K562 (cell line): ENCODE data around the gene SORCS1. TPM values are rescaled to one million over a fixed set of nuclear protein-coding genes. Genes with fewer than 3 reads are reported as not detected.

ENCODE experiments used
- ATAC-seq: fragments of 200-7000 bp; cut with Tn5 transposase; 3 replicates; pipeline ENCODE4 v1.9.1; 2020; ENCODE audit warnings: moderate library complexity
- BruUV-seq: library from RNA; stranded (reverse); fragments of 400-500 nt; replicated peaks from 2 replicates; lab custom pipeline; 2021; lab: Mats Ljungman, UMichigan
- CTCF ChIA-PET: fragments of 300-600 bp; formaldehyde crosslinking; extraction: SDS; loops from one replicate; lab custom pipeline; 2021; ENCODE audit warnings: low intra/inter-chr PET ratio; lab: Yijun Ruan, JAX
- POLR2A ChIA-PET: fragments of 300-600, 350-650 bp; sonication (Branson Sonifier 250); formaldehyde crosslinking; extraction: SDS; loops from one replicate; lab custom pipeline; 2021; ENCODE audit warnings: antibody characterized with exemption, inconsistent platforms; lab: Yijun Ruan, JAX
- DNase-seq, 4 experiments: peaks; one replicate each; pipeline versions ENCODE4 v3.0.0 to v3.0.0-alpha.2; 2011 to 2018; ENCODE audit warnings: low spot score in 3 of 4, mixed read lengths in 3 of 4; ENCODE audit errors: extremely low read depth in 1 of 4
- FAIRE-seq: peaks from 2 replicates; lab custom pipeline; 2011; peaks lifted over from hg19 to GRCh38; lab: Jason Lieb, UNC
- H2AFZ ChIP-seq: 2 replicates; pipeline ENCODE4 v1.6.0; 2011; ENCODE audit warnings: low read depth, low read length, control low read depth, inconsistent platforms
- H3K27ac ChIP-seq: fragments of 200-600 bp; 3 replicates; pipeline ENCODE4 v1.8.0; 2011; ENCODE audit warnings: low read depth, mild to moderate bottlenecking, control low read depth, inconsistent platforms, low read length, moderate library complexity, mixed read lengths; ENCODE audit errors: extremely low read depth
- H3K27me3 ChIP-seq, 2 experiments: fragments of 300-600 bp in 1 of 2; 2 replicates in 1 of 2; 3 replicates in 1 of 2; pipeline versions ENCODE4 v1.6.0 to v1.8.0; 2011; ENCODE audit warnings: inconsistent platforms in 2 of 2, low read length in 2 of 2, mild to moderate bottlenecking in 1 of 2, mixed read lengths in 1 of 2, moderate library complexity in 1 of 2; ENCODE audit not compliant: control insufficient read depth in 2 of 2, insufficient read depth in 2 of 2
- H3K36me3 ChIP-seq: fragments of 300-600 bp; 3 replicates; pipeline ENCODE4 v1.8.0; 2011; ENCODE audit warnings: mild to moderate bottlenecking, low read length, inconsistent platforms; ENCODE audit not compliant: control insufficient read depth, insufficient read depth
- H3K4me1 ChIP-seq, 2 experiments: fragments of 200-600 bp in 1 of 2; replicated peaks in 1 of 2; 2 replicates in 1 of 2; 3 replicates in 1 of 2; pipeline versions ENCODE4 v1.5.1 to v1.8.0; 2011; ENCODE audit warnings: inconsistent platforms in 2 of 2, low read length in 2 of 2, mild to moderate bottlenecking in 1 of 2, mixed read lengths in 1 of 2, moderate library complexity in 1 of 2; ENCODE audit not compliant: control insufficient read depth in 2 of 2, insufficient read depth in 2 of 2
- H3K4me2 ChIP-seq: 2 replicates; pipeline ENCODE4 v1.6.1; 2011; ENCODE audit warnings: low read length, control low read depth, inconsistent platforms, mixed read lengths; ENCODE audit not compliant: insufficient read depth
- H3K4me3 ChIP-seq: fragments of 200-600 bp; sonication (generic), shearing (Covaris generic); 2 replicates; pipeline ENCODE4 v1.5.1; 2016; ENCODE audit warnings: control low read depth, inconsistent platforms
- H3K79me2 ChIP-seq: fragments of 200-600 bp; 3 replicates; pipeline ENCODE4 v1.8.0; 2011; ENCODE audit warnings: low read length, inconsistent platforms; ENCODE audit not compliant: control insufficient read depth, insufficient read depth
- H3K9ac ChIP-seq, 2 experiments: 2 replicates each; pipeline versions ENCODE4 v1.6.0 to v1.6.1; 2011; ENCODE audit warnings: low read depth in 2 of 2, low read length in 2 of 2, control low read depth in 1 of 2, inconsistent platforms in 1 of 2, mild to moderate bottlenecking in 1 of 2, mixed read lengths in 1 of 2; ENCODE audit not compliant: insufficient read depth in 1 of 2
- H3K9me1 ChIP-seq: one replicate; pipeline ENCODE4 v1.6.0; 2011; ENCODE audit warnings: inconsistent platforms, mild to moderate bottlenecking, low read length, moderate library complexity; ENCODE audit not compliant: control insufficient read depth, insufficient read depth
- H3K9me3 ChIP-seq: replicated peaks from 2 replicates; pipeline ENCODE4 v1.5.1; 2011; ENCODE audit warnings: low read depth, low read length, inconsistent platforms; ENCODE audit not compliant: control insufficient read depth, insufficient read depth
- H4K20me1 ChIP-seq: replicated peaks from 2 replicates; pipeline ENCODE4 v1.6.1; 2011; ENCODE audit warnings: low read length, inconsistent platforms, mixed read lengths; ENCODE audit not compliant: control insufficient read depth, insufficient read depth
- BDP1 ChIP-seq: IDR thresholded peaks from 3 replicates; pipeline ENCODE4 v1.6.1; 2011; ENCODE audit not compliant: insufficient read length, insufficient read depth
- CTCF ChIP-seq, 3 experiments: IDR thresholded peaks in 2 of 3; conservative IDR thresholded peaks in 1 of 3; 2 replicates each; pipeline ENCODE4 v1.5.1; 2011 to 2012; ENCODE audit warnings: low read length in 3 of 3, mild to moderate bottlenecking in 3 of 3, control low read depth in 2 of 3, improper control_type of control experiment in 1 of 3, inconsistent platforms in 1 of 3, low read depth in 1 of 3, mixed read lengths in 1 of 3, moderate library complexity in 1 of 3; ENCODE audit not compliant: insufficient read depth in 2 of 3
- E2F4 ChIP-seq: sonication (generic); formaldehyde crosslinking; IDR thresholded peaks from 2 replicates; pipeline ENCODE4 v1.8.0; 2022; ENCODE audit warnings: mild to moderate bottlenecking, low read depth, missing genetic modification reagents
- ETV6 ChIP-seq, 3 experiments: fragments of 150-350 bp in 1 of 3; sonication (generic) in 1 of 3; formaldehyde crosslinking in 1 of 3; IDR thresholded peaks; 2 replicates each; pipeline versions ENCODE4 v1.6.1 to v1.8.0; 2014 to 2022; ENCODE audit warnings: borderline replicate concordance in 2 of 3, low read depth in 2 of 3, antibody characterized with exemption in 1 of 3, low read length in 1 of 3, mild to moderate bottlenecking in 1 of 3, missing genetic modification reagents in 1 of 3
- HOMEZ ChIP-seq: fragments of 250-450 bp; sonication (Bioruptor Pico); IDR thresholded peaks from 2 replicates; pipeline ENCODE4 v1.4.0; 2020; ENCODE audit warnings: mild to moderate bottlenecking, moderate library complexity
- KDM4B ChIP-seq, 2 experiments: fragments of 450-650 bp in 1 of 2; sonication (generic) in 1 of 2; IDR thresholded peaks; 2 replicates each; pipeline ENCODE4 v1.6.1; 2016 to 2017; ENCODE audit warnings: borderline replicate concordance in 2 of 2, antibody characterized with exemption in 1 of 2, low read depth in 1 of 2, mild to moderate bottlenecking in 1 of 2
- KHSRP ChIP-seq: fragments of 450-650 bp; IDR thresholded peaks from 2 replicates; pipeline ENCODE4 v1.6.1; 2017
- PHB2 ChIP-seq: fragments of 450-650 bp; IDR thresholded peaks from 2 replicates; pipeline ENCODE4 v1.6.1; 2017; ENCODE audit warnings: low read depth
- RBM22 ChIP-seq: fragments of 200-400 bp; formaldehyde crosslinking; IDR thresholded peaks from 2 replicates; pipeline ENCODE4 v1.6.1; 2018; ENCODE audit warnings: low read length, low read depth; ENCODE audit not compliant: poor library complexity, severe bottlenecking
- TCF3 ChIP-seq: sonication (generic); formaldehyde crosslinking; IDR thresholded peaks from 2 replicates; pipeline ENCODE4 v1.4.0; 2020; ENCODE audit warnings: mild to moderate bottlenecking, missing genetic modification reagents
- TCF7L2 ChIP-seq: fragments of 150-350 bp; IDR thresholded peaks from 2 replicates; pipeline ENCODE4 v1.6.1; 2016; ENCODE audit warnings: low read depth, mild to moderate bottlenecking, low read length, moderate library complexity
- UBTF ChIP-seq, 2 experiments: IDR thresholded peaks; 2 replicates each; pipeline ENCODE4 v1.6.1; 2012; ENCODE audit warnings: improper control_type of control experiment in 2 of 2, low read depth in 2 of 2, low read length in 2 of 2, borderline replicate concordance in 1 of 2
- ZNF444 ChIP-seq: fragments of 250-450 bp; sonication (Bioruptor Pico); IDR thresholded peaks from 2 replicates; pipeline ENCODE4 v1.4.0; 2020; ENCODE audit warnings: mild to moderate bottlenecking, moderate library complexity
- ZNF551 ChIP-seq: fragments of 250-450 bp; sonication (Bioruptor Pico); IDR thresholded peaks from 2 replicates; pipeline ENCODE4 v1.5.0; 2021; ENCODE audit warnings: mild to moderate bottlenecking, moderate library complexity
- ZNF764 ChIP-seq: fragments of 250-450 bp; sonication (Bioruptor Pico); IDR thresholded peaks from 2 replicates; pipeline ENCODE4 v1.4.0; 2020; ENCODE audit warnings: low read depth, mild to moderate bottlenecking, moderate library complexity
- ZNF77 ChIP-seq: fragments of 250-450 bp; sonication (Bioruptor Pico); IDR thresholded peaks from 2 replicates; pipeline ENCODE4 v1.5.0; 2020
- ZNF830 ChIP-seq: fragments of 250-450 bp; sonication (Bioruptor Pico); IDR thresholded peaks from 2 replicates; pipeline ENCODE4 v1.5.0; 2021; ENCODE audit warnings: mild to moderate bottlenecking
- WGBS: fragments of 100-300 bp; shearing (Covaris generic); methylation state at CpG from one replicate; pipeline ENCODE4 v1.1.6; 2016; ENCODE audit warnings: low coverage, mixed read lengths; ENCODE audit not compliant: insufficient coverage; ENCODE audit errors: missing lambda C conversion rate; 5-methylcytosine and 5-hydroxymethylcytosine counted together
- in situ Hi-C: fragments of 300-500 bp; cut with MboI; formaldehyde crosslinking; loops from 4 replicates; pipeline ENCODE4 v1.15.0; 2018; ENCODE audit warnings: inconsistent platforms, mixed read lengths
- intact Hi-C: fragments of 100-400 bp; cut with micrococcal nuclease; formaldehyde crosslinking; loops from 2 replicates; pipeline ENCODE4 v1.14.2; 2022
- polyA plus RNA-seq, 8 experiments: library from polyadenylated mRNA; depleted of rRNA in 4 of 8; stranded (reverse) in 5 of 8; unstranded in 3 of 8; fragments of >200 nt; fragmentation: Nextera tagmentation in 2 of 8; fragmentation: Illumina TruSeq in 1 of 8; extraction: Ambion mirVana in 2 of 8; extraction: Trizol in 1 of 8; gene quantifications; 2 replicates each; pipeline versions ENCODE4 v1.2.1 to v1.2.3, GENCODE V29; 2011 to 2014; ENCODE audit warnings: inconsistent platforms in 1 of 8, missing spikeins in 1 of 8
- total RNA-seq, 7 experiments: library from RNA; depleted of rRNA in 6 of 7; stranded (reverse); fragments of >200 nt in 6 of 7; fragmentation: Illumina TruSeq in 2 of 7; extraction: Trizol in 2 of 7; gene quantifications; 2 replicates each; pipeline versions ENCODE4 v1.2.1 to v1.2.3, GENCODE V29; 2011 to 2021; ENCODE audit warnings: low replicate concordance in 1 of 7

SORCS1 gene
- total and polyA plus RNA-seq, 9 of the 15 experiments (the other 6 are each of a cell fraction or from before 2014, with no cell fraction given): 1.5 to 3.9 (median 2.7) TPM

GRCh38 chr10:106785528-106785927 is 379.0 kb downstream of the SORCS1 start:
- Histone ChIP-seq H3K79me2 (no peaks in the 10 kb centered on the region), H3K9me3 (no peaks in the 10 kb centered on the region), H3K4me1 (no peaks in the 10 kb centered on the region), H2AFZ (no peak overlapping the region), H3K27me3 (no peaks in the 10 kb centered on the region), H3K9ac (no peak overlapping the region), H3K27ac (no peak overlapping the region), H3K4me2 (no peak overlapping the region), H3K36me3 (no peaks in the 10 kb centered on the region), H3K9me1 (no peaks in the 10 kb centered on the region), H4K20me1 (no peaks in the 10 kb centered on the region), H3K4me3 (no peak overlapping the region)
- intact Hi-C loops: no loop called here
- in situ Hi-C loops: no loop called here
- ATAC-seq (no peak), FAIRE-seq (no peak), DNase-seq (no peak)
- no TSS peak for BruUV-seq
- TF ChIP-seq BDP1: no peak
- TF ChIP-seq ZNF444: no peak
- TF ChIP-seq CTCF (IDR thresholded peaks at IDR 0.05 in 2 of 3, conservative IDR thresholded peaks at IDR 0.05 in 1 of 3; ENCODE audit: insufficient read depth in 2 of 3, low read depth in 1 of 3, low read length in 3 of 3): no peak
- TF ChIP-seq HOMEZ (CRISPR knock-in tag): no peak
- no peak for TF ChIP-seq TCF3
- TF ChIP-seq ZNF77 (CRISPR knock-in tag): no peak
- TF ChIP-seq ETV6 (IDR thresholded peaks at IDR 0.05; ENCODE audit: borderline replicate concordance in 1 of 2, low read depth in 2 of 2, low read length in 1 of 2): no peak
- no peak for TF ChIP-seq ETV6 (CRISPR knock-in tag; IDR thresholded peaks at IDR 0.05; ENCODE audit: borderline replicate concordance)
- TF ChIP-seq TCF7L2: no peak
- no peak for TF ChIP-seq ZNF551 (CRISPR knock-in tag)
- TF ChIP-seq RBM22: no peak
- TF ChIP-seq E2F4: no peak
- no peak for TF ChIP-seq ZNF830 (CRISPR knock-in tag)
- no peak for TF ChIP-seq ZNF764 (CRISPR knock-in tag)
- no peak for TF ChIP-seq PHB2
- no peak for TF ChIP-seq UBTF (IDR thresholded peaks at IDR 0.05; ENCODE audit: borderline replicate concordance in 1 of 2, low read depth in 2 of 2, low read length in 2 of 2)
- no peak for TF ChIP-seq KHSRP
- TF ChIP-seq KDM4B (IDR thresholded peaks at IDR 0.05; ENCODE audit: borderline replicate concordance in 2 of 2, low read depth in 1 of 2): no peak
- WGBS: 0% methylated on average over 3 of the region's 3 CpGs
- ChIA-PET CTCF (no interaction called here), POLR2A (no interaction called here)
